Endodermal cell (in vitro differentiated cells): ENCODE results near the gene HHIPL2. TPM values are rescaled to one million over a fixed set of nuclear protein-coding genes. Genes with fewer than 3 reads are reported as not detected.

Experiments
- DNase-seq: peaks from one replicate; pipeline ENCODE4 v3.0.0-alpha.2; 2017
- H3K27ac ChIP-seq: 2 replicates; pipeline ENCODE4 v1.5.1; 2013; ENCODE audit warnings: mild to moderate bottlenecking, low read depth, low read length, moderate library complexity
- H3K27me3 ChIP-seq: 2 replicates; pipeline ENCODE4 v1.6.1; 2013; ENCODE audit warnings: mild to moderate bottlenecking, low read length, moderate library complexity; ENCODE audit not compliant: insufficient read depth, control insufficient read depth, poor library complexity, severe bottlenecking
- H3K36me3 ChIP-seq: 2 replicates; pipeline ENCODE4 v1.7.0; 2013; ENCODE audit warnings: mild to moderate bottlenecking, low read length, moderate library complexity; ENCODE audit not compliant: control insufficient read depth, insufficient read depth
- H3K4me1 ChIP-seq: one replicate; pipeline ENCODE4 v1.7.0; 2013; ENCODE audit warnings: low read length; ENCODE audit not compliant: control insufficient read depth, insufficient read depth
- H3K4me3 ChIP-seq: 2 replicates; pipeline ENCODE4 v1.5.1; 2013; ENCODE audit warnings: mild to moderate bottlenecking, low read length, moderate library complexity
- H3K9ac ChIP-seq: 2 replicates; pipeline ENCODE4 v1.6.1; 2013; ENCODE audit warnings: mild to moderate bottlenecking, low read length, moderate library complexity; ENCODE audit not compliant: poor library complexity, severe bottlenecking; ENCODE audit errors: extremely low read depth
- H3K9me3 ChIP-seq: 2 replicates; pipeline ENCODE4 v1.6.1; 2013; ENCODE audit warnings: mild to moderate bottlenecking, low read length, moderate library complexity; ENCODE audit not compliant: control insufficient read depth
- H3K27ac Mint-ChIP-seq: 2 replicates; pipeline ENCODE4 v1.8.0; 2020; ENCODE audit warnings: mixed read lengths
- H3K27me3 Mint-ChIP-seq: 2 replicates; pipeline ENCODE4 v1.8.0; 2021; ENCODE audit warnings: mild to moderate bottlenecking, mixed read lengths; ENCODE audit not compliant: insufficient read depth
- H3K36me3 Mint-ChIP-seq: 2 replicates; pipeline ENCODE4 v1.8.0; 2020; ENCODE audit warnings: low read depth, mixed read lengths
- H3K4me1 Mint-ChIP-seq: 2 replicates; pipeline ENCODE4 v1.8.0; 2020; ENCODE audit warnings: mixed read lengths
- H3K4me3 Mint-ChIP-seq: 2 replicates; pipeline ENCODE4 v1.8.0; 2020; ENCODE audit warnings: mild to moderate bottlenecking, moderate library complexity, mixed read lengths
- H3K9me3 Mint-ChIP-seq: 2 replicates; pipeline ENCODE4 v1.8.0; 2020; ENCODE audit warnings: mild to moderate bottlenecking, mixed read lengths
- CTCF ChIP-seq: fragments of 200-600 bp; sonication (generic); conservative IDR thresholded peaks from 2 replicates; pipeline ENCODE4 v1.5.0; 2021; ENCODE audit warnings: antibody characterized with exemption, mild to moderate bottlenecking
- WGBS, 2 experiments: methylation state at CpG; one replicate each; pipeline versions ENCODE4 v1.1.5 to v1.1.7; 2013; ENCODE audit warnings: missing lambda C conversion rate in 2 of 2, mixed read lengths in 1 of 2; ENCODE audit not compliant: insufficient coverage in 1 of 2, insufficient read length in 1 of 2; 5-methylcytosine and 5-hydroxymethylcytosine counted together
- total RNA-seq, 2 donors: library from RNA; stranded (reverse); fragmentation: NEBNext Ultra II Directional in 1 of 2; extraction: Animal tissue kit (Norgen Biotek cat#: 25700) in 1 of 2; gene quantifications; 2 replicates in 1 of 2; 3 replicates in 1 of 2; pipeline ENCODE4 v1.2.1, GENCODE V29; 2021

The HHIPL2 gene
- total RNA-seq, 2 donors from 2014 or later = 0.49 to 1.6 TPM

GRCh38 chr1:222525951-222526350 lies 22.0 kb downstream of the HHIPL2 start:
- no peak overlapping the region for H3K4me3 ChIP-seq
- H3K4me3 Mint-ChIP-seq = no peak overlapping the region
- peaks cover 18% of the 10 kb centered on the region for H3K27me3 Mint-ChIP-seq
- no peaks in the 10 kb centered on the region for H3K36me3 Mint-ChIP-seq
- H3K9me3 ChIP-seq = no peaks in the 10 kb centered on the region
- H3K36me3 ChIP-seq = no peaks in the 10 kb centered on the region
- H3K9me3 Mint-ChIP-seq = peaks cover 6% of the 10 kb centered on the region
- no peak overlapping the region for H3K9ac ChIP-seq
- WGBS, 2 experiments = 82 to 100% methylated on average over 1 to 2 of the region's 2 CpGs
- no peaks in the 10 kb centered on the region for H3K27me3 ChIP-seq
- no peaks in the 10 kb centered on the region for H3K4me1 ChIP-seq
- TF ChIP-seq CTCF = no peak
- no peak overlapping the region for H3K27ac ChIP-seq
- H3K27ac Mint-ChIP-seq = no peak overlapping the region
- DNase-seq = no peak
- H3K4me1 Mint-ChIP-seq = no peaks in the 10 kb centered on the region

- H3K27ac Mint-ChIP-seq = no peak overlapping the region
- Histone ChIP-seq H3K9ac (no peak overlapping the region), H3K27ac (no peak overlapping the region), H3K36me3 (no peaks in the 10 kb centered on the region), H3K27me3 (no peaks in the 10 kb centered on the region), H3K4me1 (no peaks in the 10 kb centered on the region), H3K9me3 (no peaks in the 10 kb centered on the region), H3K4me3 (no peak overlapping the region)
- peaks cover 18% of the 10 kb centered on the region for H3K27me3 Mint-ChIP-seq
- H3K36me3 Mint-ChIP-seq = no peaks in the 10 kb centered on the region
- H3K9me3 Mint-ChIP-seq = peaks cover 6% of the 10 kb centered on the region
- H3K4me3 Mint-ChIP-seq = no peak overlapping the region
- WGBS, 2 experiments = 85 to 100% methylated on average over 1 to 3 of the region's 3 CpGs
- DNase-seq = no peak
- H3K4me1 Mint-ChIP-seq = no peaks in the 10 kb centered on the region
- no peak for TF ChIP-seq CTCF
Observed at GRCh38 chr1:222523852-222524251, 24.1 kb downstream of the HHIPL2 start.

- H3K27ac ChIP-seq = no peak overlapping the region
- 83 to 95% methylated on average over 7 to 8 of the region's 8 CpGs for whole genome bisulfite sequencing, 2 experiments
- H3K36me3 ChIP-seq = no peaks in the 10 kb centered on the region
- peaks cover 6% of the 10 kb centered on the region for H3K9me3 Mint-ChIP-seq
- TF ChIP-seq CTCF = no peak
- no peak overlapping the region for H3K27ac Mint-ChIP-seq
- H3K9me3 ChIP-seq = no peaks in the 10 kb centered on the region
- no peaks in the 10 kb centered on the region for H3K27me3 ChIP-seq
- no peak for DNase-seq
- no peak overlapping the region for H3K4me3 ChIP-seq
- H3K4me1 ChIP-seq = no peaks in the 10 kb centered on the region
- no peaks in the 10 kb centered on the region for H3K36me3 Mint-ChIP-seq
- no peak overlapping the region for H3K4me3 Mint-ChIP-seq
- no peak overlapping the region for H3K9ac ChIP-seq
- no peaks in the 10 kb centered on the region for H3K4me1 Mint-ChIP-seq
- peaks cover 16% of the 10 kb centered on the region for H3K27me3 Mint-ChIP-seq
Observed at GRCh38 chr1:222522105-222522915, 25.6 kb downstream of the HHIPL2 start.
